ENCODE results near the gene ZNF784.

- TF ChIP-seq, protein P1, sequence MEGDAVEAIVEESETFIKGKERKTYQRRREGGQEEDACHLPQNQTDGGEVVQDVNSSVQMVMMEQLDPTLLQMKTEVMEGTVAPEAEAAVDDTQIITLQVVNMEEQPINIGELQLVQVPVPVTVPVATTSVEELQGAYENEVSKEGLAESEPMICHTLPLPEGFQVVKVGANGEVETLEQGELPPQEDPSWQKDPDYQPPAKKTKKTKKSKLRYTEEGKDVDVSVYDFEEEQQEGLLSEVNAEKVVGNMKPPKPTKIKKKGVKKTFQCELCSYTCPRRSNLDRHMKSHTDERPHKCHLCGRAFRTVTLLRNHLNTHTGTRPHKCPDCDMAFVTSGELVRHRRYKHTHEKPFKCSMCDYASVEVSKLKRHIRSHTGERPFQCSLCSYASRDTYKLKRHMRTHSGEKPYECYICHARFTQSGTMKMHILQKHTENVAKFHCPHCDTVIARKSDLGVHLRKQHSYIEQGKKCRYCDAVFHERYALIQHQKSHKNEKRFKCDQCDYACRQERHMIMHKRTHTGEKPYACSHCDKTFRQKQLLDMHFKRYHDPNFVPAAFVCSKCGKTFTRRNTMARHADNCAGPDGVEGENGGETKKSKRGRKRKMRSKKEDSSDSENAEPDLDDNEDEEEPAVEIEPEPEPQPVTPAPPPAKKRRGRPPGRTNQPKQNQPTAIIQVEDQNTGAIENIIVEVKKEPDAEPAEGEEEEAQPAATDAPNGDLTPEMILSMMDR (IDR thresholded peaks at IDR 0.05; ENCODE audit: low read depth, low read length, poor library complexity, severe bottlenecking) = no peak
- no peak for TF ChIP-seq EZH2phosphoT487 (IDR thresholded peaks at IDR 0.05; ENCODE audit: borderline replicate concordance, low read length)
Measured at GRCh38 chr19:55635856-55636440, 11.6 kb upstream of the ZNF784 start.

Measured in DOHH2 (cell line).